Measurements from ENCODE around the gene CACNA1H.

DNA sequence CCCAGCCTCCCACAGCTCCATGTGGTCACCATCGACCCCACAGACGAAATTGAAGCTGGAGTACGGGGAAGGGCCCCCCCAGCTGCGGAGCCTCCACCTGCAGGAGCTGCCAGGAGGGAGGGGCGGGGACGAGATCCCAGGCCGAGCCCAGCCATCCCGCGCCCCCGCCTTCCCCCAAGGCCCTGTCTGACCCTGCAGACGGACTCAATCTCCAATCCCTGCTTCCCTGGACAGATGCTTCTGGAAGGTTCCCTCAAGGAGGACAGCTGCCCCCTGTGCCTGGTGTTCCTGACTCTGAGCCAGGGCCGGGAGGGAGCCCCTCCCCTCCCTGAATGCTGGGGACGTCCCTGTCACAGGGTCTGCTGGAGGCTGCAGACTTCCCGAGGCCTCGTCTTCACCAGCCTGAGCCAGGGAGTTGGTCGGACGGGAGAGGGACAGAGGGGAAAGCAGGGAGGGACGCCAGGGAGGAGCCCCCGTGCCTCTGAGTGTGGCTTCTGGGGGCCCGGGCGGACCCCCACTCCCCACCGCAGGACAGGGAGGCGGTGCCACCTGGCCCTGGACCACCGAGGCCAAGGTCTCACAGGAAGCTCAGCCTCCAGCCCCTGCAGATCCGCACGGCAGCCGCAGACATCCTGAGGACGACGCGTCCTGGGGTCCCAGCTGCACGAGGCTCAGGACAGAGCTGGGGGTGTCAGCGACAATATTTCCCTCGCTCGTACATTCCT is 35.6 kb upstream of the CACNA1H start:
- TF ChIP-seq, protein P1, sequence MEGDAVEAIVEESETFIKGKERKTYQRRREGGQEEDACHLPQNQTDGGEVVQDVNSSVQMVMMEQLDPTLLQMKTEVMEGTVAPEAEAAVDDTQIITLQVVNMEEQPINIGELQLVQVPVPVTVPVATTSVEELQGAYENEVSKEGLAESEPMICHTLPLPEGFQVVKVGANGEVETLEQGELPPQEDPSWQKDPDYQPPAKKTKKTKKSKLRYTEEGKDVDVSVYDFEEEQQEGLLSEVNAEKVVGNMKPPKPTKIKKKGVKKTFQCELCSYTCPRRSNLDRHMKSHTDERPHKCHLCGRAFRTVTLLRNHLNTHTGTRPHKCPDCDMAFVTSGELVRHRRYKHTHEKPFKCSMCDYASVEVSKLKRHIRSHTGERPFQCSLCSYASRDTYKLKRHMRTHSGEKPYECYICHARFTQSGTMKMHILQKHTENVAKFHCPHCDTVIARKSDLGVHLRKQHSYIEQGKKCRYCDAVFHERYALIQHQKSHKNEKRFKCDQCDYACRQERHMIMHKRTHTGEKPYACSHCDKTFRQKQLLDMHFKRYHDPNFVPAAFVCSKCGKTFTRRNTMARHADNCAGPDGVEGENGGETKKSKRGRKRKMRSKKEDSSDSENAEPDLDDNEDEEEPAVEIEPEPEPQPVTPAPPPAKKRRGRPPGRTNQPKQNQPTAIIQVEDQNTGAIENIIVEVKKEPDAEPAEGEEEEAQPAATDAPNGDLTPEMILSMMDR (IDR thresholded peaks at IDR 0.05 in 2 of 3, conservative IDR thresholded peaks at IDR 0.05 in 1 of 3; ENCODE audit: borderline replicate concordance in 1 of 3, insufficient read depth in 1 of 3, low read depth in 2 of 3, low read length in 2 of 3) = no peak
- TF ChIP-seq SIN3A (IDR thresholded peaks at IDR 0.05; ENCODE audit: low read depth) = no peak
- no peak for TF ChIP-seq POLR2A (IDR thresholded peaks at IDR 0.05; ENCODE audit: borderline replicate concordance, extremely low read depth, insufficient read depth, insufficient read length)
- no peak for TF ChIP-seq EZH2 (IDR thresholded peaks at IDR 0.05)
- no peak for TF ChIP-seq POLR2AphosphoS5 (IDR thresholded peaks at IDR 0.05; ENCODE audit: low read depth, low read length)
- no peak for TF ChIP-seq YY1 (IDR thresholded peaks at IDR 0.05; ENCODE audit: extremely low read depth, insufficient replicate concordance, low read depth, low read length)
- no peak for TF ChIP-seq ZFX (IDR thresholded peaks at IDR 0.05)
- TF ChIP-seq EZH2phosphoT487 (IDR thresholded peaks at IDR 0.05; ENCODE audit: borderline replicate concordance) = no peak
- TF ChIP-seq ELF1 (IDR thresholded peaks at IDR 0.05; ENCODE audit: borderline replicate concordance, low read depth) = no peak
- TF ChIP-seq SRF (IDR thresholded peaks at IDR 0.05; ENCODE audit: low read depth) = no peak
- TF ChIP-seq ZNF274 (IDR thresholded peaks at IDR 0.05; ENCODE audit: low read depth, low read length) = no peak
- no peak for TF ChIP-seq CEBPB (IDR thresholded peaks at IDR 0.05; ENCODE audit: low read depth)
